A549 (cell line): Measurements from ENCODE around the gene C2CD2.

Experiments used
- HDAC2 ChIP-seq: fragments of 200-600 bp; sonication (generic); IDR thresholded peaks from 2 replicates; pipeline ENCODE4 v1.6.1; 2016
- MYC ChIP-seq: IDR thresholded peaks from 2 replicates; pipeline ENCODE4 v1.6.1; 2012; ENCODE audit warnings: mild to moderate bottlenecking, inconsistent platforms, low read length, improper control_type of control experiment, borderline replicate concordance
- TF ChIP-seq, protein P1 (sequence below): fragments of >200 bp; sonication (Bioruptor Twin); formaldehyde crosslinking; IDR thresholded peaks from 3 replicates; pipeline ENCODE4 v1.5.1; 2016

DNA sequence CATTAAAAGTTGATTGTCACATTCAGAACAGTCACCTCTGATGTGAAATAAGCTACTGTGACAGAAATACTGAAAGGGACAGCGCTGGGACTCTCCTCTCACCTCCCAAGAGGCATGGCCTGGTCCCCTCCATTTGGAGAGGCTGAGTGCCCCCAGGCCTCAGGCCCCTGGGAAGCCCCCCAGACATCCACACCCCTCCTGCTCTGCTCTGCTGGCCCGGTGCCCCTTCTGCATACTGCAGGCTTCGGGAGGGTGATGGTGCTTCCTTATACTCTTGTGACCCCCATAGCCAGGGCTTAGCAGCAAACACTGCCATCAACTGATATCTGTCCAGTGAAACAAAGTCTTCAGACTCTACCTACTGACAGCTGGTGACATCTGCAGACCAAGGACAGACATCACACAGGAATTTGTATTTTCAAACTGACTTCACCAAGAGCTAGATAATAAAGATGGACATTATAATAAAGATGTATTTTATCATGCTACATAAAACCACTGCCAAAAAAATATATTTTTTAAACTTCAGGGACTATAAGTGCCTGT lies 36.9 kb downstream of the C2CD2 start:
- TF ChIP-seq, protein P1, sequence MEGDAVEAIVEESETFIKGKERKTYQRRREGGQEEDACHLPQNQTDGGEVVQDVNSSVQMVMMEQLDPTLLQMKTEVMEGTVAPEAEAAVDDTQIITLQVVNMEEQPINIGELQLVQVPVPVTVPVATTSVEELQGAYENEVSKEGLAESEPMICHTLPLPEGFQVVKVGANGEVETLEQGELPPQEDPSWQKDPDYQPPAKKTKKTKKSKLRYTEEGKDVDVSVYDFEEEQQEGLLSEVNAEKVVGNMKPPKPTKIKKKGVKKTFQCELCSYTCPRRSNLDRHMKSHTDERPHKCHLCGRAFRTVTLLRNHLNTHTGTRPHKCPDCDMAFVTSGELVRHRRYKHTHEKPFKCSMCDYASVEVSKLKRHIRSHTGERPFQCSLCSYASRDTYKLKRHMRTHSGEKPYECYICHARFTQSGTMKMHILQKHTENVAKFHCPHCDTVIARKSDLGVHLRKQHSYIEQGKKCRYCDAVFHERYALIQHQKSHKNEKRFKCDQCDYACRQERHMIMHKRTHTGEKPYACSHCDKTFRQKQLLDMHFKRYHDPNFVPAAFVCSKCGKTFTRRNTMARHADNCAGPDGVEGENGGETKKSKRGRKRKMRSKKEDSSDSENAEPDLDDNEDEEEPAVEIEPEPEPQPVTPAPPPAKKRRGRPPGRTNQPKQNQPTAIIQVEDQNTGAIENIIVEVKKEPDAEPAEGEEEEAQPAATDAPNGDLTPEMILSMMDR, result no peak
- TF ChIP-seq HDAC2, result no peak
- no peak for TF ChIP-seq MYC
